Mesothelial cell of epicardium (in vitro differentiated cells): Measurements from ENCODE around the gene DYNC1I2. TPM values are rescaled to one million over a fixed set of nuclear protein-coding genes. Genes with fewer than 3 reads are reported as not detected.

Source experiments
- DNase-seq, 2 experiments: peaks; one replicate each; pipeline ENCODE4 v3.0.0; 2021; ENCODE audit warnings: low spot score in 2 of 2; ENCODE audit not compliant: unreplicated experiment in 2 of 2
- H3K27ac Mint-ChIP-seq: 2 replicates; pipeline ENCODE4 v1.8.0; 2021; ENCODE audit warnings: mixed read lengths
- H3K27me3 Mint-ChIP-seq: 2 replicates; pipeline ENCODE4 v1.8.0; 2021; ENCODE audit warnings: low read depth, mixed read lengths
- H3K36me3 Mint-ChIP-seq: 2 replicates; pipeline ENCODE4 v1.8.0; 2021; ENCODE audit warnings: mixed read lengths
- H3K4me1 Mint-ChIP-seq: 2 replicates; pipeline ENCODE4 v1.8.0; 2021; ENCODE audit warnings: mixed read lengths
- H3K4me3 Mint-ChIP-seq: 2 replicates; pipeline ENCODE4 v1.8.0; 2021; ENCODE audit warnings: mild to moderate bottlenecking, moderate library complexity, mixed read lengths
- H3K9me3 Mint-ChIP-seq: 2 replicates; pipeline ENCODE4 v1.8.0; 2021; ENCODE audit warnings: mixed read lengths
- CTCF ChIP-seq: fragments of 200-600 bp; sonication (generic); IDR thresholded peaks from one replicate; pipeline ENCODE4 v1.5.0; 2021; ENCODE audit warnings: antibody characterized with exemption; ENCODE audit not compliant: unreplicated experiment
- total RNA-seq: library from RNA; stranded (reverse); gene quantifications from 3 replicates; pipeline ENCODE4 v1.2.1, GENCODE V29; 2021

The DYNC1I2 gene
- 111 to 112 TPM (median 112 TPM) in 3 replicates for total RNA-seq

GRCh38 chr2:171687287-171688128 lies at the start of gene DYNC1I2:
DYNC1I2 (plus strand) TSS chr2:171687469; CDS start chr2:171690156, 2,687 bp downstream.
- Mint-ChIP-seq H3K4me1 (peaks cover 17% of the 10 kb centered on the region), H3K9me3 (no peaks in the 10 kb centered on the region), H3K27ac (peak within 1 kb of the TSS; percentile 98), H3K36me3 (peaks cover 2% of the 10 kb centered on the region), H3K4me3 (peak within 1 kb of the TSS; percentile 89), H3K27me3 (peaks cover 2% of the 10 kb centered on the region)
- peak; percentile 61 to 80 for DNase-seq
- no peak for TF ChIP-seq CTCF

GRCh38 chr2:171651667-171652415 lies 35.4 kb upstream of the DYNC1I2 start:
- DNase-seq: no peak
- H3K36me3 Mint-ChIP-seq: peaks cover 2% of the 10 kb centered on the region
- H3K9me3 Mint-ChIP-seq: peaks cover 42% of the 10 kb centered on the region
- H3K4me1 Mint-ChIP-seq: no peaks in the 10 kb centered on the region
- no peak overlapping the region for H3K4me3 Mint-ChIP-seq
- H3K27me3 Mint-ChIP-seq: peaks cover 17% of the 10 kb centered on the region
- no peak for TF ChIP-seq CTCF
- H3K27ac Mint-ChIP-seq: no peak overlapping the region

GRCh38 chr2:171652416-171652785 lies 34.9 kb upstream of the DYNC1I2 start:
- Mint-ChIP-seq H3K9me3 (peaks cover 42% of the 10 kb centered on the region), H3K4me3 (no peak overlapping the region), H3K27ac (no peak overlapping the region), H3K27me3 (peaks cover 21% of the 10 kb centered on the region), H3K4me1 (no peaks in the 10 kb centered on the region), H3K36me3 (peaks cover 2% of the 10 kb centered on the region)
- TF ChIP-seq CTCF: no peak
- no peak for DNase-seq

GRCh38 chr2:171655586-171655985 lies 31.7 kb upstream of the DYNC1I2 start:
- no peaks in the 10 kb centered on the region for H3K4me1 Mint-ChIP-seq
- H3K9me3 Mint-ChIP-seq: peaks cover 16% of the 10 kb centered on the region
- H3K27me3 Mint-ChIP-seq: peaks cover 40% of the 10 kb centered on the region
- TF ChIP-seq CTCF: no peak
- peaks cover 2% of the 10 kb centered on the region for H3K36me3 Mint-ChIP-seq
- H3K4me3 Mint-ChIP-seq: no peak overlapping the region
- no peak overlapping the region for H3K27ac Mint-ChIP-seq
- no peak for DNase-seq

- H3K27ac Mint-ChIP-seq: no peak overlapping the region
- no peaks in the 10 kb centered on the region for H3K9me3 Mint-ChIP-seq
- TF ChIP-seq CTCF: no peak
- no peaks in the 10 kb centered on the region for H3K4me1 Mint-ChIP-seq
- H3K36me3 Mint-ChIP-seq: no peaks in the 10 kb centered on the region
- no peak for DNase-seq
- peaks cover 1% of the 10 kb centered on the region for H3K27me3 Mint-ChIP-seq
- H3K4me3 Mint-ChIP-seq: no peak overlapping the region
Observed at GRCh38 chr2:171667041-171667440, 20.2 kb upstream of the DYNC1I2 start.
